HG02642 (cell line): ENCODE measurements around the gene BCLAF1.
"Not testable (repeated sequence)": the region's sequence is repeated elsewhere in the genome, so short reads cannot be mapped to it uniquely, and the experiment has no call there.

Experiments
- ATAC-seq: cut with Tn5 transposase; IDR thresholded peaks from one replicate; pipeline ENCODE4 v1.9.1; 2021; ENCODE audit warnings: mild to moderate bottlenecking; ENCODE audit not compliant: unreplicated experiment, poor library complexity

The BCLAF1 gene

DNA sequence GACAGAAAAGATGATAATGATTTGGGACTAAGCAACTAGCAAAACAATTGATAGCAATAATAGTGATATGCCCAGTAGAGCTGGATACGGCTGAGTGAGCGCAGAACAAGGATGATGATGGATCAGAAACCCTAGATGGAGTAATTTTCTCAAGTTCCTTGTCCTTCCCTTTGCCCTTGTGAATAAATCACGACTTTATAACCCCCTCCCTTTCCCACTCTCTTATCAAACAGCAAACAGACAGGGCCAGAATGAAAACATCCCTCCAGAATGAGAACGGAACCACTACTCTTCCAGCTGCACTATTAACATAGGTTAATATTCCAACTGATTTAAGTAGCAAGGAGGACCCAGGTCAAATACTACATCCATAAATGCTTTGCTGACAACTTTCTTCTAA lies 38.3 kb downstream of the BCLAF1 start:
- ATAC-seq: no peak

DNA sequence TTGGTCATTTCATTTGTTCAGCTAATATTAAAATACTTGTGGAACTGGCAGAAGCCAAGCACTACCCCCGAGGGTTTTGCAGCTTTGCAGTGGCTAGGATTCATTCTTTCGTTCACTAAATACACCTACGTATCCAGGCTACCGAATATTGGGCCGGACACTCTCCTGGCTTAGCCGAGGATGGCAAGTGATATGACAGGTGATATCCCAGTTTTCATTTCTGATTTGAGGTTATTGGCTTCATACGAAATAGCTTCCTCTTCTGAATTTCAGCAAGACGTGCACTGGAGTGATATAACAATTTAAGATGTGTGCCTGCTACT lies 39.0 kb downstream of the BCLAF1 start:
- ATAC-seq: peak; percentile 14

DNA sequence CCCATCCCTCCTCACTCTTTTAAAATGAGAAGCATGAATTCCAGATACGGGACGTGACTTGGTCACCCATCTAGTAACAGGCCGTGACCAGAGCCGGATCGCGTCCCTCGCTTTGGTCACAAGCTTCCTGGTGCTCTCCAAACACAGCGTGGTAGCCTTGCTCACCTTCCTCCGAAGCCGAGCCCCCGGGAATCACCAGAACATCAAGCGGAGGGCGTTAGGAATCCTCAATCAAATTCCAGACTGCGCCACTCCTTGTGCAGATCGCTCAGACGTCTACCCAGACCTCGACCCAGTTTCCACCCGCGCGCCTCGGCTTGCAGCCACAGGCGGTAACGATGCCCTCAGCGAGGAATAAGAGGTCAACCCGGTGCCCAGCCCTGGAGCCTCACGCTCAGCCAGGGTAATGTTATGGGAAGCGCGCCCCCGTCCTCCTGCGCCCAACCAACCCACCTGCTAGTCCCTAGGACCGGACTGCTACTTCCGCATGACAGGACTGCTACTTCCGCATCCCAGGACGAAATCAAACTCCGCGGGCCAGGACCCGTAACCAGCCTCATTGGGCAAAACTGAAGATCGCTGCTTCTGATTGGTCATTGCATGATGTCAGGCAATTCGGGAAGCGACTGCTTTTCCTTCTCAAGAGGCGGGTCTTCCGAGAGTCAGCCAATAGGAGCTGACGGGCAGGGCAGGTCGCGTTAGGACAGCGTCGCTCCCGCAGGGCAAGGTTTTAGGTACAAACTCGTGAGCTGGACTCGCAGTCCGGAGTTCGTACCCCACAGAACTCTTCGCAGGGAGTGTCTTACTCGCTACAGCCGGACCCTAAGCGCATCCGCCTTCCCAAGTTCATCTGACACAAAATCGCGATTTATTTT lies 39.6 kb downstream of the BCLAF1 start, which contains the start of gene MTFR2:
Gene MTFR2, minus strand, starts transcription at position 501 of the 875 bp plus-strand sequence. CDS start 1,212 bp downstream, outside the sequence.
- ATAC-seq: peak; percentile 98

DNA sequence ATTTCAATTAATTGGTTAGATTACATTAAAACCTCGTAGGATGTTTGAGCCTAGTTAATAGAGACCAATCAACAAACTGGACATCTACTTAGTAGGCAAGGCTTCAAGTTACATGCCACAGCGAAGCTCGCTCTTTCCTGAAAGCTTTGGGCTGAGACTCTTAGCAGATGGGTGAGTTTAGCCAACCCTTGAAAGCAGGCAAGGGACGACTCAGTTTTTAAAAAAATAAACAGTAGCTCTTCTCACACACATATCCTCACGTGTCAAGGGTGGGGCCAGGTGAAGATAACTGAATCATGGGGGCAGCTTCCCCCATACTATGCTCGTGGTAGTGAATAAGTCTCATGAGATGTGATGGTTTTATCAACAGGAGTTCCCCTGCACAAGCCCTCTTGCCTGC lies 40.3 kb downstream of the BCLAF1 start:
- ATAC-seq: no peak

DNA sequence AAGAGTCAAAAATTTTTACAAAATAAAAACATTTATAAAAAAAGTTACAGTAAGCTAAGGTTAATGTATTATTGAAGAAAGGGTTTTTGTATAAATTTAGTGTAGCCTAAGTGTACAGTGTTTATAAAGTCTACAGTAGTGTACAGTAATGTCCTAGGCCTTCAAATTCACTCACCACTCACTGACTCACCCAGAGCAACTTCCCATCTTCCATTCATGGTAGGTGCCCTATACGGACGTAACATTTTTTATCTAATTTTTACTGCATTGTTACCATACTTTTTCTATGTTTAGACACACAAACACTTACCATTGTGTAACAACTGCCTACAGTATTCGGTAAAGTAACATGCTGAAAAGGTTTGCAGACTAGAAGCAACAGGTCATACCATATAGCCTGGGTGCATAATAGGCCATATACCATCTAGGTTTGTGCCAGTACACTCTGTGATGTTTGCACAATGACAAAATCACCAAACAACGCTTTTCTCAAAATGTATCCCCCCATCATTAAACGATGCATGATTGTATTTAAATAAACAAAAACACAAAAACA lies 45.5 kb downstream of the BCLAF1 start:
- ATAC-seq: no peak

DNA sequence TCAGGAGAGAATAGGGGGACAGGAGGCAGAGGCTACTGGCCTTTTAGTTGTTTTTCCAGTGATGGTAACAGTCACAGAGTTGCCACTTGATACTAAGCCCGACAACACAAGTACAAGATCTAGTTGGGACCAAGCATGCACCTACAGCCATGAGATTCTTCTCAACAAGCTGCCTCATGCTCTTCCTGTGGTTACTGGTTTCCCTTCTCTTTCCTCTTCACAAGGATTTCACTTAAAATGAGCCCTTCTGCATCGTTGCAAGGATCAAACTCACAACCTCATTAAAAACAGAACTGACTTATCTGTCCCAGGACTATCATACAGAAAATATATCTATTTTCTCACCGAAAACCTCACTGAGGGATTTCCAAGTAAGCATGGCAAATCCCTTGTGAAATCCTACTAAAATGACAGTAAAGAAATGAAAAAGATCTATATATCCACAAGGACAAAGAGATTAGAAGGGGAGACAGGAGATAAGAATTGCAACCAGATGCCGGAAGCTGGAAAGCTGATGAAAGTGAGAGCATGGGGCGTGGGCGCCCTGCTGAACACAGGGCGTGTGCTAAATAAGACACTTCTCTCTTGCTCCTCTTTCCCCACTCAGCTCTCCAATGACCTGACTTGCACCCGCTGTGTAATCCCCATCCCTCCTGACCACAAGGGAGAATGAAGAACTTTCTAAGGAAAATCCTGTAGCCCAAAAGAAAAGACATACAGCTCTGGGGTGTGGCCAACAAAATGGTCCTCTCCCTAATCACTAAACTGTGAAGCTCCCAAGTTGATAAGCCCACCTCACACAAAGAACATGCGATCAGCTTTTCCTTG lies 53.0 kb downstream of the BCLAF1 start:
- no peak for ATAC-seq

DNA sequence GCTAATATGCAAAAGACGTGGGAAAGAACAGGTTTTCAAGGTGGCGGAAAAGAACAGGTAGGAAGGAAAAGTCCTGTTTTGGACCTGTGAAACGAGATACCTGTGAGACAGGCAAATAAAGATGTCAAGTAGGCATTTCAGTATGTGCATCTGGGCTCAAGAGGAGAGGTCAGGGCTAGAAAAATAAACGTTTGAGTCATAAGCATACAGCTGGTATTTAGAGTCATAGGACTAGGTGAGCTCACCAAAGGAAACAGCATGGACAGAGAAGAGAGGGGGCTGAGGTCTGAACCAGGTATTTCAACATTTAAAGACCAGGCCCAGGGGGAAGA lies 54.4 kb downstream of the BCLAF1 start:
- ATAC-seq: no peak

DNA sequence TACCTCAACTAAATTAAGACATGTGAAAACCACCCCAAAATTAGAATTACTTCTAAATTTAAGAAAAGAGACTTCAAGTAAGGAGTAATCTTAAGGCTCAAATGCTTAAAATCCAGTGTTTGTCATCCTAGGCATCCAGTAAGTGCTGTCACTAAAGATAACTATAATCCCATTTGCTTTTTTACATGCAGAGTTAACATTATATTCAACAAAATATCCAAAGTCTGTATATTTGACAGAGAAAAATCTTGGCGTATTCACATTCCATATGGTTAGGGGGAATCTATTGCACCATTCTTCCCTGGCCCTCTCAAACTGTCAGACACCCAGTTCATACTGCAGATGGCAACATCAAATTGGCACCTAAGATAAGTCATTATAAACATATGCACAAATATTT lies 56.9 kb downstream of the BCLAF1 start:
- no peak for ATAC-seq

DNA sequence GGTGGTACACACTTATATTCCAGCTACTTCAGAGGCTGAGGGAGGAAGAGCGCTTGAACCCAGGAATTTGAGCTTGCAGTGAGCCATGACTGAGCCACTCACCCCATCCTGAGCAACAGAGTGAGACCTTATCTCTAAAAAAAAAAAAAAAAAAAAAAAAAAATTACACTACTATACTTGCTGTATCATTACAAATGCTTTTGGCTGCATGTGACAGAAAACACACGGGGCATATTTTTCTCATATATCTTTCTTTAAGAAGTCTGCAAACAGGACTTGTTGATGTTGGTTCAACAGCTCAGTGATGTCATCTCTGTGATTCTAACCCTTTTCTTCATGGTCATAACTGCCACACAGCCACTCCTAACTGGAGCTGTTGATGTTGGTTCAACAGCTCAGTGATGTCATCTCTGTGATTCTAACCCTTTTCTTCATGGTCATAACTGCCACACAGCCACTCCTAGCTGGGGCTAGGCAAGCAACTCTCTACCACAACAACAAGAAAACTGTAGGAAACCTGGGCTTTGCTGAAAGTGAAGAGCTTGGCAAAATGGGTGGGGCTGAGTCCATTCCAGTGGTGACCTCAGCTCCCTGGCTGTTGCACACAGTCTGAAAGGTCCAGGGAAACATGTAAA lies 59.3 kb downstream of the BCLAF1 start:
- no peak for ATAC-seq

DNA sequence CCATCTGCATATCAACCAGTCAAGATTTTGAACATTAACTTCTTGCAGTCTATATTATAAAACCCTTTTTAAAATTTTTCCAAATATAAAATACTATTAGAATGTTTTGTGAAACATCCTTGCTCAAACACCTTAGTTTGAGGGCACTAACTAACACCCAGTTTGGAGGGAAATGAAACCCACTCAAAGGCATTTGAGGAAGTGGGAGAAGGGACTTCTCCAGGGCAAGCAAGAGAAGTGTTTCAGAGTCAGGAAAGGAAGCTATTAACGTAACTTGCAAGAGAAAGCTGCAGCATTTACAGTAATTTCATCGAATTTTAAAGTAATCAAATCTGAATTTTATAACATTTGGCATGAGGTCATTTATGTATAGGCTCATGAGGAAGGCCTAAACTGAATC lies 60.8 kb downstream of the BCLAF1 start:
- ATAC-seq: peak; percentile 57

DNA sequence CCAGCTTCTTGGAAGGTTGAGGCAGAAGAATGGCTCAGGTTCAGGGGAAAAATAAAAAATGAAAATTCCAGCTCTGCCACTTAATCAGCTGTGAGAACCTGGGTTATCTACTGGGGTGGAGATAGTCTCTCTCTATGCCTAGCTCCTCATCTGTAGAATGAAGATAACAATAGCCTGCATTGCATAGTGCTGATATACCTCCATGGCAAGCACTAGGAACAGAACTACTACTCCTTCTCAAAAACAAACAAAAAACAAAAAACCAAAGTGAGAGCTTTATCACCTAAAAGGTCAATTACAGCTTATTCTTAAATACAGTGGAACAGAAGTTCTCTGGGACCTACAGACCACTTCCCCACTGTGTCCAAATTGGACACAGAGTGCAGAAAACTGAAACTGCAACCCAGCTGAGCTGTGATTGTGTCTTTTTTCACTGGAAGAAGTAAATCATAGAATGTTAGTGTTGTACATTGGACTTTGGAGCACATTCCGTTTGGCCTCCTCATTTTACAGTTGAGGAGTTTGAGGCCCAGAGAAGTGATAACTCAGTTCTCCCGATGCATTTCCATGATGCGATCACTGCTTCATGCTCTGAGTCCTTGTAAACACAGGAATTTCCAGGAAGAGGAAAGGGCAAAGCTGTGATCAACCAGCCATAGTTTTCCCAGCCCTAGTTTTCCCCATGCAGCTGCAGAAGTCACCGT lies 62.8 kb downstream of the BCLAF1 start:
- ATAC-seq: peak; percentile 20

DNA sequence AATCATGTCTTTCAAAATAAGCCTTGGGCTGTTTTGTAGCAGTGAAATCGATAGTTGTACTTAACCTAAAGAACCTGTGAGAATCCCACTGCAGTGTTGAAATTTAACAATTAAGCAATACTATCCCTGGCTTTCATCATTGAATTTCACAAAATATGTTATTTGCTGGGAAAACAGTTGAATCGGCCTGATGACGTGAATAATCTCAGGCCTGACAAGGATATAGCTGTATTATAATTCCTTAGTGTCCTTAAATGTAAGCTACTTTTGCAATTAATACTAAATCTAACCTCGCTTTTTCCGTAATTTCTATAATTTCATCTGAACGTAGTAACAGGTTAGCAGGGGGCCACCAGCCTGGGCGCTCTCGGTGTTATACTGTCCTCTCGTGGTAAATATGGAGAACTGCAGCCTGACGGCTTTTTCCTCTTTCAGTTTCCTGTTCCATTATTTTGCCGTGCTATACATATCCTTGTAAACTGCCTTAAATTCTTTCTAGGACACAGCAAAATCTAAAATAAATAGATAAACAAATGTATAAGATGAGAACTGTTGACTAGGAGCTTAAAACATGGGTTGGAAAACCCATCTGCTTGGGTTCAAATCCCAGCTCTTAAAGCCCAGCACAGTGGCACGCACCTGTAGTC lies 63.5 kb downstream of the BCLAF1 start:
- peak; percentile 64 for ATAC-seq

DNA sequence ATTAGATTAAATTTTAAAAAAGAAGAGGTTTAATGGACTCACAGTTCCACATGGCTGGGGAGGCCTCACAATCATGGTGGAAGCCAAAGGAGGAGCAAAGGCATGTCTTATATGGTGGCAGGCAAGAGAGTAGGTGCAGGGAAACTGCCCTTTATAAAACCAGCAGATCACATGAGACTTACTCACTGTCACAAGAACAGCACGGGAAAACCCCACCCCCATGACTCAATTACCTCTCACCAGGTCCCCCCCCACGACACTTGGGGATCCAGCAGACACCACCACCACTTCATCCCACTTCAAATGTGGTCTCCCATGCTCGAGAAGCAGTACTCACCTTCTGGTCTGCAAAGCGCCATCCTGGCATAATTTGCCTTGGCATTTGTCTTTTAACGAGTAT lies 64.2 kb downstream of the BCLAF1 start:
- ATAC-seq: no peak

DNA sequence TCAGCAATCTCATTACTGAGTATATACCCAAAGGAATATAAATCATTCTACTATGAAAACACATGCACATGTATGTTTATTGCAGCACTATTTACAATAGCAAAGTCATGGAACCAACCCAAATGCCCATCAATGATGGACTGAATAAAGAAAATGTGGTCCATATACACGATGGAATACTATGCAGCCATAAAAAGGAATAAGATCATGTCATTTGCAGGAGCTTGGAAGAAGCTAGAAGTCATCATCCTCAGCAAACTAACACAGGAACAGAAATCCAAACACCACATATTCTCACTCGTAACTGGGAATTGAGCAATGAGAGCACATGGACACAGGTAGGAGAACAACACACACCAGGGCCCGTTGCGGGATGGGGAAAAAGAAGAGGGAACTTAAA lies 64.7 kb downstream of the BCLAF1 start:
- not testable (repeated sequence) for ATAC-seq

DNA sequence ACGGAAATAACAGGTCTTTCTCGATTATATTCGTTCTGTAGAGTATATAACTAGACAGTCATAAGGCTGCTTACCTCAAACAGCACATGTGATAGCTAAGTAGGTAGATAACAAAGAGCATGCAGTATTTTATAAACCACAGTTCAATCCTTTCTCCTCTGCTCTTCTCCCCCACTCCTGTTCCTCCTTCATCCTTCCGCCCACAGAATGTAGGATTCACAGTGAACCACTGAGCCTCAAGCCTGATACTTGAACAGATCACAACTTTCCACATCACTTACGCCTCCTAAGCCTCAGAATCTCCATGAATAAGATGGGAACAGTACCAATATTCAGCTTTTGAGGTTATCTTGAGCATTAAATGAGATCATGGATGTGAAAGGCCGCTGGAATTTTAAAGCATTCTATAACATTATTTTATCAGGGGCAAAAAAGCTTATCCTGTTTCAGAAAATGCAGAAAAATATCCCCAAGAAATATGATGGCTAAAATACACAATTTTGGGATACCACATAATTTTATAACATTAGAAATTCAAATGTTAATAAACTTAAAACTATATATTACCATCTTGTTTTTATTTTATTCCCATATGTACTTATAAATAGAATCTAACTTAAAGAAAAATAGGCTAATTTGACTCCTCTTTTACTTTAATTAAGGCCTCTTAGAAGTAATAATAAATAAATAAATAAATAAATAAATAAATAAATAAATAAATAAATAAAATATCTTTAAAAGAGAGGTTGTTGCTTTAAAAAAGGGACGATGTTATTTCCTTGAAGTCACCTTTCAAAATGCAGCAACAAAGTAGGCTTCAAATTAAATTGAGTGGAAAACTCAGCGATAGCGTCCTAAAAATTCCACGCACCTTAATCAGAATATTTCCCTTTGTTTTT lies 72.9 kb downstream of the BCLAF1 start:
- ATAC-seq: no peak

DNA sequence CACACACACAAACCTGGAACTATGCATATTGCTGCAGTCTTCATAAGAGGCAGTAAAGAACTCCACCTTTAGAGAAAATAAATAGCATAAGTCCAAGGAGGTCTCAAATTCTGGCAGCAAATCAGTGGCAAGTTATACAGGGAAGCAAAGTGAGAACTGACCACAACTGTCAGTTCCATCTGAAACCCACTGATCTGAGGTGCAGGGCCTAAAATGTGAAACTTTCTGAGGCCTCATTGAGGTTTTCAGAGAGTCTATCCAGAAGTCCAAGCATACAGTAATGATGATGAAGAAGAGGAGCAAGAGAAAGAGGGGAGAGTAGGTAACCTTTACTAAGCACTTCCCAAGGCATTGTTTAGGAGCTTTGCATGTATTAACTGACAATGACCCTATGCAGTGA lies 75.8 kb downstream of the BCLAF1 start:
- no peak for ATAC-seq

DNA sequence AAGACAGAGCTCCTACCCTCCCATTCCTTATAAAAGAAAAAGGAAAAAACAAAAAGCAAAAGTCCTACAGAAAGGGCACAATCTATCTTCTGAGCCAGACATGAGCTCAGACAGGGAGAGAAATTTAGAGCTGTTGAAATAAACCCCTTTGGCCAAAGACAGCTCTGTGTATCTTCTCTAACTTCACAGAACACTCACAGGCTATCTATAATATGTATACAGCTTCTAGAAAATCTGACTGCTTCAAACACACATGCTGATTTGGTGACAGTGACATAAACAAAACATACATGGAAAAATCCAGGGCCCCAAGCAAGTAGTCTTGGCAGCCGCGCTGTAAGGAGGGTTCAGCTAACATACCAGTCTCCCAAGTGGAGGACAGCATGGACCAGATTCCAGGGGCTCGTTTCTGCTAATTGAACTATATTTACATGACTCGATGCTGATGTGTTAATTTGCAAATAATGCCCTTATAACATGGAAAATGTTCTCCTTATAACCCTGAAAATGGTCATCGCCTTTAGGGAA lies 76.6 kb downstream of the BCLAF1 start:
- ATAC-seq: no peak

DNA sequence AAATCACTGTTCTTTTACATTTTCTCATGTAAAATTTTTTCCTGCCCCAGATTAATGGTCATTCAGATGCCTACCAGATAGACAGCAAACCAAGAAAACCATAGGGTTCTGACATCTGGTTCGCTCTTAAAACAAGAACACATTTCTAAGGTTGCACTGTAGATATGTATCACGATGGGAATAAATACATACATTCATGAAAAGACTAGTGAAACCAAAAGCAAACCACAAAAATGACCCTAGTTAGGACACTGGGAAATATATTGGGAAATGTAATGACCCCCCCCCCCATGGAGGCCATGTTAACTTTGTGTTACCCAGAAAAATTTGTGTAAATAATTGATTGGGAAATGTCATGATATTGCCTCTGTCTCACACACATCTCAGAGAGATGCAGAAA lies 77.0 kb downstream of the BCLAF1 start:
- no peak for ATAC-seq
